Effector CD4-positive, alpha-beta T cell (primary cell): ENCODE data around the gene TRMT11.
"Not testable (repeated sequence)": the region's sequence is repeated elsewhere in the genome, so short reads cannot be mapped to it uniquely, and the experiment has no call there.

Experiments used
- DNase-seq: peaks from one replicate; pipeline ENCODE4 v3.0.0-alpha.2; 2020

TRMT11 gene

DNA sequence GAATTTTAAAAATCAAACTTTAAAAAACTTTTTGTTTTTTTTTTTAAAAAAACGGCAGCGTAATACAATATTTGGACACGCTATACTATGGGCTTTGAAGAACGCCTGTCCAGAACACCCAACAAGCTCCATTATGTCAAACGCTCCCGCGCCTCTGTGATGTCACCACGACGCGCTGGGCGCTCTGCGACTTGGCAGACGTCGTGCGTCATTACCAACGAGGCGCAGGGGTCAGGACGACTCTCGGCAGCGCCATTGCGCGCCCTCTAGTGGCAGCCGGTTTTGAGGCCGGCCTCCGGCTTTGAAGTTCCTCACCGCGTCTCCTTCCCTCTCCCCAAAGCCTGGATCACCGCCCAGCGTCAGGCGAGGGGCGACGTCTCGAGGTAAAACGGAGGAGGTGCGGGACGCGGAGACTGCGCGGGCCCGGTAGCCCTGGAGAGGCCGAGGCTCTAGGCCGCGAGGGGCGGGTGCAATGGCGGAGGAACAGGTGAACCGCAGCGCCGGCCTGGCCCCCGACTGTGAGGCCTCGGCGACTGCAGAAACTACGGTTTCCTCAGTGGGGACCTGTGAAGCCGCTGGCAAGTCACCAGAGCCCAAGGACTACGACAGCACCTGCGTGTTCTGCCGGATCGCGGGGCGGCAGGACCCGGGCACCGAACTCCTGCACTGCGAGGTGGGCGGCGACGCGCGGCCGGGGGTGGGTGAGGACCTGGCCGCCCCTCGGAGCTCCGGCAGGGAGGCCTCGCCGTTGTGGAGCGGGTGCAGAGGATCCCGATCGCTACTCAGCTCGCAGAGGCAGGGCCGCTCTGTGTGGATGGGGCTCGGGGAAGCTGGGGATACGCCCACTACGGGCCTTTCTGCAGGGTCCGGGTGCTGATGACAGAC is 29.6 kb upstream of the TRMT11 start, which contains the start of gene HINT3:
TSS of gene HINT3 (plus strand) at position 265 of the 885 bp plus-strand sequence. CDS start at position 473, 208 bp downstream.
- DNase-seq = peak; percentile 99

DNA sequence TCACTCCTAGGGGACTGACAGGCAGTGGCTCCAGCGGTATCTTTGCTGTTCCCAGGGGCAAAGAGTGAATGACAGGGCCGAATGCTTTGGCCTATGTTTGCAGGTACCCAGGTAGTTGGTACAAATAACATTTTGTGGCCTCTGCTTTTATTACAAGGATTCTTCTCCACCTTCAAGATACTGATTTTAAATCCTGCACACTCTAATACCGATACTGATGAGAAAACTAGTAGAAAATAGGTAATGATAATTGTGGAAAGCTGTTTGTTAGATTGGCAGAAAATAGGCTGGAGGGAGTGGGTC is 29.0 kb upstream of the TRMT11 start:
- DNase-seq = no peak

DNA sequence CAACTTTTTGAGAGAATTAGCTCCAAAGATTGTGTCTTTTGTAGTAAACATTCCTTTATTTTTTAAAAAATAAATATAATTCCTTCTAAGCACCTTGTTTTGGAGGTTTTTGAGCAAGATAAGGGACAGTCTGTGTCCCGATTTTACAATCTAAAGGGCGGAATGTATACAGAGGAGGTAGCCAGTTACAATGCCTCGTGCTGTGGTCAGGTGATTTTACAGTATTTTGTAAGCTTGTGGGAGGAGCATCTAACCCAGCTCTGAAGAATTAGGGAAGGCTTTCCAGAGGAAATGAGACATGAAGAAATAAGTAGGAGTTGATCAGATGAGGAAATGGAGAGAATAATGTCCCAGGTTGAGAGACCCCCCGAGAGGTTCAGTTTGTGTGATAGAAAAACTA is 28.5 kb upstream of the TRMT11 start:
- DNase-seq = no peak

DNA sequence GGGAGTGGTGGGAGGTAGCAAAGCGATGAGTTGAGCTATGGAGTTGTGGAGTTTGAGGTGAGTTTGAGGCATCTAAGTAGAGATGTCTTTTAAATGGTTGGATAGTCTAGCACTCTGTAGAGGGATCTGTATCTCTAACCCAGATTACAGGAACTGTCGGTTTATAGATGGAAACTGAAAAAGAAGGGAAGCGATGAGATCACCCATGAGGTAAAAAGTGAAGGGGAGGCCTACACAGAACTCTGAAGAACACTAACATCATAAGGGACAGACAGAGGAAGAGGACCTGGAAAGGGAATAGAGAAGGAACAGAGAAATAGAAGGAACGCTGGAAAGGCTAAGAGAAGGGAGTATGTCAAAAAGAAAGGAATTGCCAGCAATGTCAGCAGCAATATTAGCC is 27.3 kb upstream of the TRMT11 start:
- no peak for DNase-seq

DNA sequence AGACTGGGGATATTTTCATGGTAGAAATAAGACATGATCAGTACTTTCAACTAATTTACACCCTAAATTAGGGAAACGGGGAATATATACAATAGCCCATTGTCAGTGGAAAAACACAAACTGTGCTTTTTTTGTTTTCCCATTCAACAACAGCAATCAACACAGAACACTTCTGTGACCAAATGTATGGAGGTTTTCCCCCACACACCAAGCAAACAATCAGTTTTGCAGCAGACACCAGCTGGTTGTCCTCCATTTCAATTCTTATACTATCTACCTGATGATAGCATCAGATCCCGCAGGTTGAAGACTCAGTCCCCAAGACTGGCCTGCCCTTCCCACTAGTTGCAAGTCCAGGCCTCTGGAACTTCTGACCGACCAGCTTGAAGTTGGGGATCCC is 25.2 kb upstream of the TRMT11 start:
- no peak for DNase-seq

DNA sequence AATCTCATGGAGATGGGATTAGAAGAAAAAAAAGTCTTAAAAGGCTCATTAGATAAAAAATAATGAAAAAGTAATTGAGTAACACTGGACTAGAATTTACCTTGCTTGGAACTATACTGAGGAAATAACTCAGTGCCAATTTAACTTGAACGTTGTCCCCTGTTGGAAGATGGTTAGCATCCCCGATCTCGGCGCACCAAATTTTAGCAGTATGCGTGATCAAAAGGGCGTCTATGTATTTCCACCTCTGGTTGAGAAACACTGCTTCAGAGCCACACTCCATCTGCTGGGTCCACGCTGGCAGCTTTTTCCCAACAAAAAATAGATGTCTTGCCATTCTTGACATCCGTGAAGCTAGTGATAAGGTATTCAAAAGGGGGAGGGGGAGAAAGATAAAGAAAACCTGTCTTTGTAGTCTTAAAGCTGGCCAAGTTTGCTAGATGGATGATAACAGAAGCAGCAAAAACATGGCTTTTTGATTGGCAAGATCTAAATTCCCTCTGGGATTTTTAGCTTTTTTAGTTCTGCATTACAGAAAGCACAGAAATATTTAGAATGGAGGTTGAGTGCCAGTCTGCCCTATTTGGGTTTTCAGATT is 23.3 kb upstream of the TRMT11 start:
- no peak for DNase-seq

DNA sequence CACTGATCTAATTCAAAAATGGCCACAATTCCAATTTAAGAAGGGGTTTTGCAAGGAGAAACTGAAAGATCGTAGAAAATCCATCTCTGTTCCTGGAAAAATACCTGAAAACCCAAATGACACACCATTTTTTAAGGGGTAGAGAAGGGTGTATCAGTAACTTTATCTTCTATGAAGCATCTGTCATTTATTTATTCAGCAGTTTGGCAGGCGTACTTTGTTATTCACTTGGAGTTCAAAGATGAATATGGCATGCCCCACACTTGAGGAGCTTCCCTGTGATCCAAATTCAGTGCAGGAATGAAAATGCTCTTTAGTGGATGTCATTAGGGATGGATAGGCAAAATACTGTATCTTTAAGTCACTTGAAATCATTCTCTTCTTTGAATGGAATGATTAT is 22.5 kb upstream of the TRMT11 start:
- DNase-seq = no peak

DNA sequence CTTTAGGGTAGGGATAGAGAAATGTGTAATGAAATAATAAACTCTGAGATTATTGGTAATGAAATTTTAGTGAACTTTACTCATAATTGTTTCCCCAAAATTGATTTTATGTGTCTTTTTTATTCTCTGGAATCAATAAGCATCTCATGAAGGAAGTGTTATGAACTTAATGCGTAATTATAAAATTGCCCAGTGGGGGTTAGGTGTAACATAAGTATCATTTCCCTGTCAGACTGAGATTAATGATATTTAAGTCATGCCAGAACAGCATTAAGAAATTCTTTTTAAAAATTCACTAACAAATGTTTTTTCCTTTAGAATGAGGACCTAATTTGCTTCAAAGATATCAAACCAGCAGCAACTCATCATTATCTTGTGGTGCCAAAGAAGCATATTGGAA is 19.8 kb upstream of the TRMT11 start:
- no peak for DNase-seq

DNA sequence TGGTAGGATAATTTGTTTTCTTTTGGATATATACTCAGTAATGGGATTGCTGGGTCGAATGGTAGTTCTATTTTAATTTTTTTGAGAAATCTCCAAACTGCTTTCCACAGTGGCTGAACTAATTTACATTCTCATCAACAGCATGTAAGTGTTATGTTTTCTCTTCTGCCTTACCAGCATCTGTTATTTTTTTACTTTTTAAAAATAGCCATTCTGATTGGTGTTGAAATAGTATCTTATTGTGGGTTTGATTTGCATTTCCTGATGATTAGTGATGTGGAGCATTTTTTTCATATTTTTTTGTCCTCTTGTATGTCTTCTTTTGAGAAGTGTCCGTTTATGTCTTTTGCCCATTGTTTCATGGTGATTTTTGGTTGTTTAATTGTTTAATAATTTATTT is 17.8 kb upstream of the TRMT11 start:
- no peak for DNase-seq

DNA sequence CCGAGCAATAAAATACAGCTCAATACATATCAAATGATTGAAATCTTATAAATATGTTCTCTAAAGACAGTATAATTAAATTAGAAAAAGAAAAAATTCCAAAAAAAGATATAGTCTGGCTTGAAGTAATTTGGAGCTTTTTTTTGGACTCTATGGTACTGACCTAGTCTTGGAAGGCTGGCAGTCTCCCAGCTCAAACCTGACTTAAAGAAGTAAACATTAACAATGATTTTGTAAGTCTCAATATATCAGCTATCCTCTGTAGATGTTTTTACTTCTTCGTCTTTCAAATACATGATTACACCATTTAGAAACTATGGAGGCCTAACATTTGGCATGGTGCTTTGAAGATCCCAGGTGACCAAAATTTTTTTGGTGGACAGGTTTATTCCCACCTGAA is 15.6 kb upstream of the TRMT11 start:
- no peak for DNase-seq

DNA sequence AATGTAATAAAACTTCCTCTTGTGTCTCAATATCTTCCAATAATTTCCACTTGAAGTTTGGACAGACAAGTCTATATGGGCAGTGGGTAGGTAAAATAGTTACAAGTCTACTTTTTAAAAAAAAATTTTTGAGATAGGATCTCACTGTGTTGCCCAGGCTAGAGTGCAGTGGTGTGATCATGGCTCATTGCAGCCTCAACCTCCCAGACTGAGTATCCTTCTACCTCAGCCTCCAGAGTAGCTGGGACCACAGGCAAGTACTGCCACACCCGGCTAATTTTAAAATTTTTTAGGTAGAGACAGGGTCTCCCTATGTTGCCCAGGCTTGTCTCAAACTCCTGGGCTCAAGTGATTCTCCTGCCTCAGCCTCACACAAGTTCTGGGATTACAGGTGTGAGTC is 13.9 kb upstream of the TRMT11 start:
- DNase-seq = not testable (repeated sequence)

DNA sequence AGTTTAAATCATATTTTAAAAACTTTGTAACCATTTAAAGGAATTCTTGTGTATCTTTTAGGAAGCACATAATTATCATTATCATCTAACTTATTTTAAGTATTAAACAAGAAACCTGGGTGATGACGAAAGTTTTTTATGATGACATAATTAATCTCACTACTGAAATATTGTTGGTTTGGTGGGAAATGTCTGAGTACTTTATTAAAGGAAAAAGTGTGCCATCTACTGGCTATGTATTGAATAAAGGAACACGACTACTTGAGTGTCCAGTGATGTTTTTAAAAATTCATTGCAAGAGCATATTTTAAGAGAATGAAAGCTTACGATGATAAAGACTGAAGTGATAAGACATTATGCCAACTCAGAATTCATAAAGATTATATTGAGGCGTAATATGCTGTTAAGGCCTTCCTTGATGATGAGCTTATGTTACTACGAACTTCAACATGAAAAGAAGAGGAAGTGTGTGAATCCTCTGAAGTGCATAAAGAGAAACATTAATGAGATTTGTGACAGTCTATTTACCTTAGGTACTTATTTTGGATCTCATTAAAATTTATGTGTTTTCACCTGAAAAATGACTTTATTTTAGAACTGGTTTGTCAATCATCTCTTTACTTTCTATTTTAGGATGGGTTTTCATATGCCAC is 12.0 kb upstream of the TRMT11 start:
- no peak for DNase-seq

DNA sequence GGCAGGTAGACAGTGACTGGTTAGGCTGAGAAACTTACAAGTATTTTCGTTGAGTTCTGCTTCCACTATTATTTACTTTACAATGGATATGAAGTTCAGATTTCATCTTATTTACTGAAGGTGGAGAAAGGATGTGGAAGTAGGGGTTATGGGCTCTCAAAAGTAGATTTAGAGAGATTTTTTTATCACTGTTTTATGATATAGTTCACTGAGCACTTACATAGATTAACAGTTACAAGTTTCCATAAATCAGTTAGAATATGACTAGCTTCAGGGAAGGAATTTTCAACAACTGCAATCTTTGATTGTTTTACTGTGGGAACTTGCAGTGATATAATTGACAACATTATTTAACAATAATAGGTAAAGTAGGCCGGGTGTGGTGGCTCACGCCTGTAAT is 7.2 kb upstream of the TRMT11 start:
- no peak for DNase-seq

DNA sequence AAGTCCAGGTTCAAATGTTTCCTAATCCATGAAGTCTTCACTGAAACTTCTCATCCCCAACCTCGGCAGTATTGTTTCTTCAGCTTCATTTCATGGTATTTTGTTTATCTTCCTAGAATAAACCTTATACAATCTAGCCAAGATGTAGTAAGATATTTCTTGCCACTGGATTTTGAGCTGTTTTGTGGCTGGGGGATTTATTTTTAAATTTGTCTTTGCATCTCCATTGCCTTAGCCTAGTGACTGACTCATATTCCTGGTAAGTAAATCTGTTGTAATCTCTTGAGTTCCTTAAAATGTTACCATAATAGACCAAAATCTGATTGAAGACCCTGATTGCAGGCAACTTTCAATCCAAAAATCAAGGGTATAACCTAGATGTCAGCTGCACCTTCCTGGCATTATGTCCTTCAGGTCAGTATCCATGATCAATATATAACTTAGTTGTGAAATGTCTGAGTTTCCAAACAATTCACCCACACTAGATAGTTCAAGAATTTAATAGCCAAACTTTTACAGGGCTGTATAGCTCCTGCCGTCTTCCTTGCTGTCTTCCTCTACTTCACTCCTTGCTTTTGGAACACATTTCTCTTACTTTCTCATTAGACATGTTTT is 4.7 kb upstream of the TRMT11 start:
- DNase-seq = no peak

DNA sequence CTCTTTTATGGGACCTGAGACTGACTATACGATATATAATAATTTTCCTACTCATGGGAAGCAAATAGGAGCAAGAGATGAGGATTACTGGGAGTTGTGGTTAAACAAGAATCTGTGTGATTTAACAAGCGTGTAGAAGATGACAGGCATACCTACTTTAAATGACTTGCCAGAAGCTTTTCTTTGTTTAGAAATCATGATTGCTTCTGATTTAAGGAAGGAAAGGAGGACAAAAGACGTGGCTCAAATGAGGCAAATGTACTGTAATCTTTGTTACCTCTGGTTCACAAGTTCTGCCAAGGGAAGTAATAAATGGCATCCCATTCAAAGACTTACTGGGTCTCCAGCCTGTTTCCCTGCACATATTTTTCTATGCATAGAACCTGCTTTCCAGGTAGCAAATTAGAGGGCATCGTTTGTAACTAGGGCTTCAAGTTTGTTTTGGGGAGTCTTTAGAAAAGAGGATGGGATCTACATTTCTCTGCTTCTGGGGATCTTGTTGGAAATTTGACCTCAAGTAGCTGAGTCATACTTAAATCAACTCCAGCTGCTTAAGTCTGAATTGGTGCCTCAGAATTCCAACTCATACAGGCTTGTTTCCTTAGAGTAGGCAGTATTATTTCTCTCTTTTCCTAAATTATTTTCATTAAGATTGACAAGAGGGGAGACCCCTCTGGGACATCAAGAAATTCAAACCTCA is 2.9 kb upstream of the TRMT11 start:
- no peak for DNase-seq

DNA sequence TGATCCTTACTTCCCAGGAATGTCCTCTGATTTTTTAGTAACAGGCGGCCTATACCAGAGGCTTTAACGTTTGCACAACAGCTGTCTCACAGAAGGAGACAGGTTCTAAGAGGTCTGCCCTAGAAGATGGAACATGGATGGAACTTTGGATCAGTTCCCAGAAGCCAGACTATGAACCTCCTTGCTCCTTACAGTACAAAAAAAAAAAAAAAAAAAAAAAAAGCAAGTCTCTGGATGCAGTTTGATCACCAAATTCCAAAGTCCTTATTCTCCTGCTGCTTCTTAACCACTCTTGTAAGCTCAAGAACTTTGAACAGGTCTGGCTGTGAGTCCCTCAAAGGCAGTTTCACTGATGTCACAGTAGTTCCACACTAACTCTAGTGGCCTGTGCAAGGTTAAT is 2.0 kb upstream of the TRMT11 start:
- DNase-seq = no peak

DNA sequence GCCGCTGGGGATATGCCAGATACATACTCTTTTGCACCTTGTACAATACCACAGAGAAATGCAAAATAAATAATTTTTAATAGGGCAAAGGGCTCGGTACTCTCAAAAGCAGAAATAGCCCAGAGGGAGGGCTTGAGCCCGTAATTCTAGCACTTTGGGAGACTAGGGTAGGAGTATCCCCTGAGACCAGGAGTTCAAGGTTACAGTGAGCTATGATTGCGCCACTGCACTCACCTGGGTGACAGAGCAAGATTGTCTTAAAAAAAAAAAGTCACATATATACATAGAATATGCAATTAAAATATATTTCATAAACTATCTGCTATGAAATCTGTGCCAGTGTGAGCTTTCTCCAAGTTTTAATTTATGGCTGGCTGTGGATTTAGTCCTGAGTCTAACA is 818 bp upstream of the TRMT11 start:
- DNase-seq = no peak

DNA sequence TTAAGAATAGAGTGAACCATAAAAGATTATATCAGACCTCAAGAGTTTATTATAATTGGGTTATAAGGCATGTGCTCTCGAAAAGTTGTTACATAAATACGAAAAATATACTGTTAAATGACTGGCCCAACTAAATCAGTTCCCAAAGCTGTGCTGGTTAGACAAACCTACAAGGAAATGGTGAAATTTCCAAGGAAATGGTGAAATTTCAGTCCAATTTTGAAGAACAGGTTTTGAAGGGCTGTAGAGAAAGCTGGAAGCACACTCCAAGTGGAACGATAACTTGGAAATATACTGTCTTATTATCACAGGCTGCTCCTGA is 400 bp upstream of the TRMT11 start:
- DNase-seq = no peak

DNA sequence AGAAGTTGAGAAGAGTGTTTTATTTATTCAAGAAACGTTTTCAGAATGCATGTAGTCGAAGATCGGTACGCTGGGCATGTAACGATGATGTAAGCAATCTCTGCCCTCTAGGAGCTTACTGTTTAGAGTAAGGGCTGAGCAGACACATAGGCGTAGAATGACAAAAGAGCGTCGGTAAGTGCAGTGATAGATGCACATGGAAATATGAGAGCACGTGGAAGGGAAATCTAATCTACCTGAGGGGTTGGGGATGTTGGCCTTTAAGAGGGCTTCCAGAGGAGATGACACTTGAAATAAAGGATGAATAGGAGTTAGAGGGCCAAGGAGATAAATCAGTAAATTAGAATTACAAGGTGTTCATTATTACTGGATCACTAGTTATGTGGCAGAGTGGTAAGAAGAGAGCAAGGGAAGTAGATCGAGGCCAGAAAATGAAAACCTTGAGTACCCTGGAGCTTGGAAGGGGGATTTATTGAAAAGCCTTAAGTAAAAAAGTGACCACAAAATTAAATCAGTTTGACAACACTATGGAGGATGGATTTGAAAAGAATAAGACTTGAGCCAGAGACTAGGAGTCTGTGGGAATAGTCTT is 782 bp downstream of the TRMT11 start:
- DNase-seq = no peak

DNA sequence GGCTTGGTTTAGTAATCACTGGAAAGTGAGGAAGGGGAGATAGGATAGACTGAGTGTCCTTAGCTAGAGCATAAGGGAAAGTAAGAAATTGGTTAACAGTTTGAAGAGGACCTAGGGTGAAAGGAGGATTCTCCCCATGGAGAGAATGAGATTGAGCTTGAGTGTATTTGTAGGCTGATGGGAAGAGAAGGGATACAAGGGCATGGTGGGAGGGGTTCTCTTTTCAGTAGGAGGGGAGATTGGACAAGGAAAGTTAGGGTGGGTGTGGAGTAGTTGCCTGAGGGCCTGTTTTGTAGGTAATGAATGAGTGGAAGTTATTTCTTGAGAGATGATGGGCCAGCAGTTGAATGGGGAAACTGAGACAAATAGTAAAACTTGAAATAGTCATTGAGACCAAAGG is 1.9 kb downstream of the TRMT11 start:
- no peak for DNase-seq

DNA sequence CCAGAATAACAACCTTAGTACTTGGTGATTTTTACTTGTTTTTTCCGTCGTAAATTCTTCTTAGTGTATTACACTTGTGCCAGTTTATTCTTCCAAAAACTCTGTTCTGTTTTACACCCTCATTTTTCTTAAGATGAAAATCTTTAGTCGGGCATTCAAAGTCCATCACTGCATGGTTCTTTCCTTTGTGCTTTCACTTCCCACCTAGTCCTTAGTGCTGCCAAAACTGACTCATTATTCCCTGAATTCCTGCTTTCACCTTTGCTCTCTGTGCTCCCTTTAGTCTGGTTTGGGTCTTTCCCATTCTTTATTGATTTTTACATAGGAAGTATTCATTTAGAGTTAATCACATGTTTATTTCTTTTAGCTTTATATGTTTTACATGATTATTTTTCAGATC is 3.3 kb downstream of the TRMT11 start:
- no peak for DNase-seq

DNA sequence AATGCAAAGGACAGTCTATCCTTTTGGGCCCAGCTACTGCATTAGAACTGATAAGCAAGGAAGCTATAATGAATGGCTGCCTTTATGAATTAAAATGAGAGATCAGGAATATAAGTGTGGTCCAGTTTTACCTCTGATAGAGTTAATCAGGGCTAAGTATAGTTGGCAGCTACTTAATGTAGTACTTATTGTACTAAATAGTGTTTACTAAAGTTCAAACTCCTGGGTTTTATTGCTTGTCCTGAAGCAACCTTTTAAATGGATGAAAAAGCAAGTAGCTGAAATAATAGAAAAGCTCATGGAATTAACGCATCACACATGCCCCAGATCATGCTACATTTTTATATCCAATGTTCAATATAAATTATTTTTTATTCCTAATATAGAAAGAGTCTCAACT is 5.3 kb downstream of the TRMT11 start:
- DNase-seq = no peak
